H1 (cell line): Measurements from ENCODE around the gene DENND4B. TPM values are rescaled to one million over a fixed set of nuclear protein-coding genes. Genes with fewer than 3 reads are reported as not detected.

Source experiments
- ATF3 ChIP-seq: IDR thresholded peaks from 2 replicates; pipeline ENCODE4 v1.6.1; 2011; ENCODE audit warnings: low read depth, mild to moderate bottlenecking, low read length; ENCODE audit not compliant: insufficient read depth
- BCL11A ChIP-seq, 2 experiments: IDR thresholded peaks; one replicate each; pipeline ENCODE4 v1.6.1; 2011; ENCODE audit warnings: low read depth in 2 of 2, low read length in 2 of 2, mild to moderate bottlenecking in 2 of 2
- CEBPB ChIP-seq: IDR thresholded peaks from 2 replicates; pipeline ENCODE4 v1.6.1; 2012; ENCODE audit warnings: low read depth, low read length
- CHD2 ChIP-seq: IDR thresholded peaks from 2 replicates; pipeline ENCODE4 v1.6.1; 2012; ENCODE audit warnings: low read length, improper control_type of control experiment
- CTBP2 ChIP-seq: IDR thresholded peaks from 2 replicates; pipeline ENCODE4 v1.7.0; 2011; ENCODE audit warnings: borderline replicate concordance, mild to moderate bottlenecking, moderate library complexity, mixed read lengths, low read length; ENCODE audit not compliant: insufficient read depth, insufficient read length
- E2F6 ChIP-seq: IDR thresholded peaks from 2 replicates; pipeline ENCODE4 v1.6.1; 2012; ENCODE audit warnings: inconsistent platforms
- FOSL1 ChIP-seq: IDR thresholded peaks from 2 replicates; pipeline ENCODE4 v1.6.1; 2011; ENCODE audit warnings: mild to moderate bottlenecking, low read depth, low read length, moderate library complexity; ENCODE audit not compliant: insufficient read depth
- GABPA ChIP-seq: IDR thresholded peaks from 2 replicates; pipeline ENCODE4 v1.6.1; 2011; ENCODE audit warnings: mild to moderate bottlenecking, low read length, moderate library complexity, borderline replicate concordance; ENCODE audit not compliant: insufficient read depth
- HDAC6 ChIP-seq: IDR thresholded peaks from one replicate; pipeline ENCODE4 v1.7.1; 2012; ENCODE audit warnings: low read depth, mild to moderate bottlenecking, inconsistent platforms, low read length, moderate library complexity
- KDM4A ChIP-seq: IDR thresholded peaks from one replicate; pipeline ENCODE4 v1.7.1; 2012; ENCODE audit warnings: low read depth, mild to moderate bottlenecking, moderate library complexity, low read length, inconsistent platforms; ENCODE audit not compliant: severe bottlenecking
- NANOG ChIP-seq: IDR thresholded peaks from 2 replicates; pipeline ENCODE4 v1.6.1; 2011; ENCODE audit warnings: low read length, low read depth, mild to moderate bottlenecking, inconsistent platforms; ENCODE audit not compliant: insufficient read depth, poor library complexity, severe bottlenecking
- POLR2A ChIP-seq, 2 experiments: IDR thresholded peaks; 1 replicate in 1 of 2; 2 replicates in 1 of 2; pipeline ENCODE4 v1.6.1; 2011; ENCODE audit warnings: low read depth in 2 of 2, low read length in 2 of 2, mild to moderate bottlenecking in 2 of 2; ENCODE audit errors: control extremely low read depth in 1 of 2
- RAD21 ChIP-seq, 2 experiments: IDR thresholded peaks in 1 of 2; conservative IDR thresholded peaks in 1 of 2; 2 replicates each; pipeline ENCODE4 v1.6.1; 2011; ENCODE audit warnings: low read depth in 2 of 2, low read length in 2 of 2, improper control_type of control experiment in 1 of 2, inconsistent platforms in 1 of 2, mild to moderate bottlenecking in 1 of 2, moderate library complexity in 1 of 2
- RBBP5 ChIP-seq: IDR thresholded peaks from 2 replicates; pipeline ENCODE4 v1.7.1; 2012; ENCODE audit warnings: low read depth, mild to moderate bottlenecking, inconsistent platforms, low read length, moderate library complexity, borderline replicate concordance
- RFX5 ChIP-seq: IDR thresholded peaks from 2 replicates; pipeline ENCODE4 v1.6.1; 2011; ENCODE audit warnings: low read depth, low read length, improper control_type of control experiment, borderline replicate concordance
- SAP30 ChIP-seq: fragments of 300-600 bp; sonication (generic); IDR thresholded peaks from 2 replicates; pipeline ENCODE4 v1.7.1; 2012; ENCODE audit warnings: low read length, moderate library complexity, mild to moderate bottlenecking, inconsistent platforms; ENCODE audit not compliant: insufficient read depth, insufficient replicate concordance
- SUZ12 ChIP-seq: fragments of 200-600 bp; sonication (generic); IDR thresholded peaks from 2 replicates; pipeline ENCODE4 v1.6.1; 2012; ENCODE audit warnings: mild to moderate bottlenecking, inconsistent platforms, low read length, moderate library complexity, mixed read lengths
- TAF1 ChIP-seq: IDR thresholded peaks from 2 replicates; pipeline ENCODE4 v1.6.1; 2011; ENCODE audit warnings: mild to moderate bottlenecking, low read depth, low read length
- YY1 ChIP-seq: IDR thresholded peaks from 2 replicates; pipeline ENCODE4 v1.6.1; 2011; ENCODE audit warnings: low read depth, mild to moderate bottlenecking, low read length
- polyA plus RNA-seq, 7 experiments: library from polyadenylated mRNA; depleted of rRNA in 3 of 7; stranded (reverse) in 5 of 7; unstranded in 2 of 7; fragments of >200 nt in 5 of 7; fragments of 200-250 nt in 2 of 7; gene quantifications; 1 replicate in 5 of 7; 2 replicates in 1 of 7; 4 replicates in 1 of 7; pipeline versions ENCODE4 v1.2.1 to v1.2.3, GENCODE V29; 2011 to 2013; ENCODE audit warnings: missing spikeins in 2 of 7, mixed read lengths in 2 of 7
- total RNA-seq: library from RNA; stranded (reverse); fragmentation: NEBNext Ultra II Directional; extraction: Animal tissue kit (Norgen Biotek cat#: 25700); gene quantifications from 2 replicates; pipeline ENCODE4 v1.2.1, GENCODE V29; 2021
- TF ChIP-seq, protein P1 (sequence below): IDR thresholded peaks from 2 replicates; pipeline ENCODE4 v1.6.1; 2012; ENCODE audit warnings: inconsistent platforms
- TF ChIP-seq, protein P2 (sequence below): IDR thresholded peaks from 2 replicates; pipeline ENCODE4 v1.6.1; 2011; ENCODE audit warnings: low read length, improper control_type of control experiment

Gene DENND4B
- total and polyA plus RNA-seq, 2 of the 8 experiments (the other 6 are each of a cell fraction or from before 2014, with no cell fraction given), result 45.6 to 61.1 TPM

DNA sequence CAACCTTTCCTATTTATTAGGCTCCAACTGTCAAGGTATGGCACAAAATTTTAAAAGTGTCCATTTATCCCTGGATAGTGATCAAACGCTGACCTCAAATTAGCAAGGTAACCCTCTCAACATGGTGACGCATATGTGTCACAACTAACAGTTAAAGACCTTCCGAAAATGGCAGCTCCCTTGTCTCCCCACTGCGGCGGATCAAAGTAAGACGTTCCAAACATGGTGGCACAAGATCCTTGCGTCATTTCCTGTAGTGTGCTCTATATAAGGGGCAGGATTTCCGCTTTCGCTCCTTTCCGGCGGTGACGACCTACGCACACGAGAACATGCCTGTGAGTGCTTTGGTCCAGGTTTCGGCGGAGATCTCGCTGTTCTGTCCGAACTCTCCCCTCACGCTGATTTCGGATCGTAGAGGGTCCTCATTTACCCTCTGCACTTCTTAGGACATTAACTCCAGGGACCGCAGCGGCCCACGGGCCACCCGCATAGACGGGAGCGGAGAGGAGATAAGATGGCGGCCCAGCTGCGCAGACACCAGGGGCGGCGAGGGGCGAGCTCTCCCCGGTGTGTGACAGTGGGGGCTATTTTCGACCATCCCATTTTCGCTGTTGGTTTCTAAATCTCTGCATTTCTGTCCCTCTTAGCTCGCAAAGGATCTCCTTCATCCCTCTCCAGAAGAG lies 44.1 kb upstream of the DENND4B start, which contains the start of gene RPS27 (continued):
- TF ChIP-seq, protein P1, sequence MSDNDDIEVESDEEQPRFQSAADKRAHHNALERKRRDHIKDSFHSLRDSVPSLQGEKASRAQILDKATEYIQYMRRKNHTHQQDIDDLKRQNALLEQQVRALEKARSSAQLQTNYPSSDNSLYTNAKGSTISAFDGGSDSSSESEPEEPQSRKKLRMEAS, result no peak
- TF ChIP-seq RBBP5 (no peak), FOSL1 (no peak), RAD21 (IDR thresholded peaks at IDR 0.05 in 1 of 2, conservative IDR thresholded peaks at IDR 0.05 in 1 of 2; ENCODE audit: low read depth in 2 of 2, low read length in 2 of 2) (no peak), ATF3 (no peak), SUZ12 (no peak), POLR2A (IDR thresholded peaks at IDR 0.05; ENCODE audit: control extremely low read depth in 1 of 2, low read depth in 2 of 2, low read length in 2 of 2) (peak; percentile 100), YY1 (peak; percentile 99), GABPA (peak; percentile 88), CEBPB (peak; percentile 85), E2F6 (0 out of 2 replicates have a peak, but pooled peaks have one; percentile 21), RFX5 (no peak), SAP30 (peak; percentile 51), HDAC6 (no peak), TAF1 (peak; percentile 100), NANOG (no peak), BCL11A (IDR thresholded peaks at IDR 0.05; ENCODE audit: low read depth in 2 of 2, low read length in 2 of 2) (no peak), CTBP2 (no peak), CHD2 (peak; percentile 60; the same call in 1 of the 2 replicates), KDM4A (no peak)
- TF ChIP-seq, protein P2, sequence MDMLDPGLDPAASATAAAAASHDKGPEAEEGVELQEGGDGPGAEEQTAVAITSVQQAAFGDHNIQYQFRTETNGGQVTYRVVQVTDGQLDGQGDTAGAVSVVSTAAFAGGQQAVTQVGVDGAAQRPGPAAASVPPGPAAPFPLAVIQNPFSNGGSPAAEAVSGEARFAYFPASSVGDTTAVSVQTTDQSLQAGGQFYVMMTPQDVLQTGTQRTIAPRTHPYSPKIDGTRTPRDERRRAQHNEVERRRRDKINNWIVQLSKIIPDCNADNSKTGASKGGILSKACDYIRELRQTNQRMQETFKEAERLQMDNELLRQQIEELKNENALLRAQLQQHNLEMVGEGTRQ, result peak; percentile 40; the same call in 1 of the 2 replicates
